H1 (cell line): ENCODE data around the gene FASTK.

ENCODE experiments used
- BACH1 ChIP-seq: IDR thresholded peaks from 2 replicates; pipeline ENCODE4 v1.6.1; 2012; ENCODE audit warnings: low read length, improper control_type of control experiment
- BRCA1 ChIP-seq: IDR thresholded peaks from 2 replicates; pipeline ENCODE4 v1.6.1; 2012; ENCODE audit warnings: low read depth, low read length, improper control_type of control experiment
- EP300 ChIP-seq, 2 experiments: IDR thresholded peaks; 1 replicate in 1 of 2; 2 replicates in 1 of 2; pipeline ENCODE4 v1.6.1; 2011 to 2012; ENCODE audit warnings: low read depth in 2 of 2, low read length in 2 of 2, mild to moderate bottlenecking in 2 of 2, borderline replicate concordance in 1 of 2, inconsistent platforms in 1 of 2, moderate library complexity in 1 of 2
- POLR2A ChIP-seq, 2 experiments: IDR thresholded peaks; 1 replicate in 1 of 2; 2 replicates in 1 of 2; pipeline ENCODE4 v1.6.1; 2011; ENCODE audit warnings: low read depth in 2 of 2, low read length in 2 of 2, mild to moderate bottlenecking in 2 of 2; ENCODE audit errors: control extremely low read depth in 1 of 2
- POU5F1 ChIP-seq: IDR thresholded peaks from 2 replicates; pipeline ENCODE4 v1.6.1; 2011; ENCODE audit warnings: low read depth, mild to moderate bottlenecking, low read length, moderate library complexity
- RAD21 ChIP-seq, 2 experiments: IDR thresholded peaks in 1 of 2; conservative IDR thresholded peaks in 1 of 2; 2 replicates each; pipeline ENCODE4 v1.6.1; 2011; ENCODE audit warnings: low read depth in 2 of 2, low read length in 2 of 2, improper control_type of control experiment in 1 of 2, inconsistent platforms in 1 of 2, mild to moderate bottlenecking in 1 of 2, moderate library complexity in 1 of 2
- RNF2 ChIP-seq: fragments of 200-900, 300-1000 bp; sonication (generic); IDR thresholded peaks from 2 replicates; pipeline ENCODE4 v1.7.1; 2016; ENCODE audit warnings: borderline replicate concordance, low read depth, mild to moderate bottlenecking, antibody characterized with exemption, low read length; ENCODE audit not compliant: poor library complexity, severe bottlenecking; ENCODE audit errors: missing control alignments
- TF ChIP-seq, protein P1 (sequence below): IDR thresholded peaks from 2 replicates; pipeline ENCODE4 v1.6.1; 2011; ENCODE audit warnings: low read depth, mild to moderate bottlenecking, low read length; ENCODE audit not compliant: insufficient read depth
- TF ChIP-seq, protein P2 (sequence below), 3 experiments: IDR thresholded peaks; 1 replicate in 2 of 3; 2 replicates in 1 of 3; pipeline versions ENCODE4 v1.5.1 to v1.6.1; 2011; ENCODE audit warnings: low read length in 3 of 3, mild to moderate bottlenecking in 3 of 3, inconsistent platforms in 2 of 3, low read depth in 1 of 3, moderate library complexity in 1 of 3; ENCODE audit not compliant: insufficient read depth in 1 of 3; ENCODE audit errors: control extremely low read depth in 1 of 3

DNA sequence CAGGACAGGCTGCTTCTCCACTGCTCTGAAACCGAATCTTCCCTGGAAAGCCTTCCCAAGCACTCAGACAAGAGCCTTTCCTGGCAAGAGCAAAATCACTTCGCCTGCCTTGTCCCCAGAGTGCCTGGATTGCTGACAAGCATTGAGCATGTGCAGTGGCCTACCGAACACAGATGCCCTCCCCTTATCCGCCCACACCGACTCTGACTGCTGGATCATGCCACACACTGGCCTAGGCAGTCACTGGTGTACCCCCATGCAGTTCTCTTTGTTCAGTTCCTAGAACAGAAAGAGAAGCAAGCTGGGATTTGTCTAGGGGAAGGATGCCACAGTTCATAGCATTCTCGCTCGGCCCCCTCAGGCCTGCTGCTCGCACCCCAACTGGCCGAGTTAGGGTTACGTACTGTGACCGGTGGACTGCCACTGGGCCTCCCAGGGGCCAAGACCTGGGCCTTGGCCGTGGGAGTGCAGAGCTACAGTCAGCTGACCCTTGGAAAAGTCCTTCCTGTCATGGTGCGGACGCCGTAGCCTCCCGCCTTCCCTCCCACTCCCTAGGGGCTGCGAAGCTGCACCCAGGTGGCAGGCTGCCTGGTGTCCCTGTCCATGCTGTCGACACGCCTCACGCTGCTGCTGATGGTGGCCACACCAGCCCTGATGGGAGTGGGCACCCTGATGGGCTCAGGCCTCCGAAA is 45.4 kb downstream of the FASTK start:
- TF ChIP-seq RNF2, result no peak
- TF ChIP-seq EP300 (IDR thresholded peaks at IDR 0.05; ENCODE audit: borderline replicate concordance in 1 of 2, low read depth in 2 of 2, low read length in 2 of 2), result no peak
- TF ChIP-seq BACH1, result no peak
- no peak for TF ChIP-seq RAD21 (IDR thresholded peaks at IDR 0.05 in 1 of 2, conservative IDR thresholded peaks at IDR 0.05 in 1 of 2; ENCODE audit: low read depth in 2 of 2, low read length in 2 of 2)
- TF ChIP-seq, protein P1, sequence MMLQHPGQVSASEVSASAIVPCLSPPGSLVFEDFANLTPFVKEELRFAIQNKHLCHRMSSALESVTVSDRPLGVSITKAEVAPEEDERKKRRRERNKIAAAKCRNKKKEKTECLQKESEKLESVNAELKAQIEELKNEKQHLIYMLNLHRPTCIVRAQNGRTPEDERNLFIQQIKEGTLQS, result no peak
- TF ChIP-seq, protein P2, sequence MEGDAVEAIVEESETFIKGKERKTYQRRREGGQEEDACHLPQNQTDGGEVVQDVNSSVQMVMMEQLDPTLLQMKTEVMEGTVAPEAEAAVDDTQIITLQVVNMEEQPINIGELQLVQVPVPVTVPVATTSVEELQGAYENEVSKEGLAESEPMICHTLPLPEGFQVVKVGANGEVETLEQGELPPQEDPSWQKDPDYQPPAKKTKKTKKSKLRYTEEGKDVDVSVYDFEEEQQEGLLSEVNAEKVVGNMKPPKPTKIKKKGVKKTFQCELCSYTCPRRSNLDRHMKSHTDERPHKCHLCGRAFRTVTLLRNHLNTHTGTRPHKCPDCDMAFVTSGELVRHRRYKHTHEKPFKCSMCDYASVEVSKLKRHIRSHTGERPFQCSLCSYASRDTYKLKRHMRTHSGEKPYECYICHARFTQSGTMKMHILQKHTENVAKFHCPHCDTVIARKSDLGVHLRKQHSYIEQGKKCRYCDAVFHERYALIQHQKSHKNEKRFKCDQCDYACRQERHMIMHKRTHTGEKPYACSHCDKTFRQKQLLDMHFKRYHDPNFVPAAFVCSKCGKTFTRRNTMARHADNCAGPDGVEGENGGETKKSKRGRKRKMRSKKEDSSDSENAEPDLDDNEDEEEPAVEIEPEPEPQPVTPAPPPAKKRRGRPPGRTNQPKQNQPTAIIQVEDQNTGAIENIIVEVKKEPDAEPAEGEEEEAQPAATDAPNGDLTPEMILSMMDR (IDR thresholded peaks at IDR 0.05; ENCODE audit: control extremely low read depth in 1 of 3, insufficient read depth in 1 of 3, low read depth in 1 of 3, low read length in 3 of 3), result no peak
- no peak for TF ChIP-seq POU5F1
- no peak for TF ChIP-seq POLR2A (IDR thresholded peaks at IDR 0.05; ENCODE audit: control extremely low read depth in 1 of 2, low read depth in 2 of 2, low read length in 2 of 2)
- no peak for TF ChIP-seq BRCA1
